GM12874 (cell line): ENCODE data around the gene ASIC4.

Experiments used
- CTCF ChIP-seq: IDR thresholded peaks from 2 replicates; pipeline ENCODE4 v1.5.1; 2011; ENCODE audit warnings: low read depth, mild to moderate bottlenecking, control low read depth, low read length, moderate library complexity; ENCODE audit not compliant: insufficient read depth

The ASIC4 gene

GRCh38 chr2:219549619-219550018 lies 35.3 kb downstream of the ASIC4 start:
- TF ChIP-seq CTCF: no peak

GRCh38 chr2:219551441-219552381 lies 37.4 kb downstream of the ASIC4 start:
- TF ChIP-seq CTCF: no peak

GRCh38 chr2:219552382-219553167 lies 38.3 kb downstream of the ASIC4 start:
- no peak for TF ChIP-seq CTCF

- TF ChIP-seq CTCF: no peak
Observed at GRCh38 chr2:219553168-219553417, 38.8 kb downstream of the ASIC4 start.

GRCh38 chr2:219553463-219553963 lies 39.2 kb downstream of the ASIC4 start:
- TF ChIP-seq CTCF: no peak

- no peak for TF ChIP-seq CTCF
Observed at GRCh38 chr2:219554350-219554749, 40.1 kb downstream of the ASIC4 start.

GRCh38 chr2:219555956-219556355 lies 41.7 kb downstream of the ASIC4 start:
- TF ChIP-seq CTCF: no peak
